HepG2 (cell line): Measurements from ENCODE around the gene FAM120C. TPM values are rescaled to one million over a fixed set of nuclear protein-coding genes. Genes with fewer than 3 reads are reported as not detected.

Source experiments
- ATAC-seq: fragments of 200-7000 bp; cut with Tn5 transposase; 3 replicates; pipeline ENCODE4 v1.9.1; 2020; ENCODE audit warnings: mild to moderate bottlenecking, moderate library complexity
- BruUV-seq: library from RNA; stranded (reverse); fragments of 400-500 nt; replicated peaks from 2 replicates; lab custom pipeline; 2021; lab: Mats Ljungman, UMichigan
- CTCF ChIA-PET: fragments of 300-600 bp; formaldehyde crosslinking; extraction: SDS; loops from one replicate; lab custom pipeline; 2021; ENCODE audit warnings: low total read pairs, inconsistent platforms, low intra/inter-chr PET ratio; lab: Yijun Ruan, JAX
- POLR2A ChIA-PET: fragments of 350-600 bp; sonication (Branson Sonifier 250); formaldehyde crosslinking; loops from one replicate; lab custom pipeline; 2020; ENCODE audit warnings: antibody characterized with exemption, inconsistent platforms; lab: Yijun Ruan, JAX
- DNase-seq: peaks from one replicate; pipeline ENCODE4 v3.0.0-alpha.2; 2015; ENCODE audit warnings: low spot score
- FAIRE-seq: peaks from 3 replicates; lab custom pipeline; 2011; peaks lifted over from hg19 to GRCh38; lab: Jason Lieb, UNC
- H2AFZ ChIP-seq: one replicate; pipeline ENCODE4 v1.6.1; 2011; ENCODE audit warnings: low read length, inconsistent platforms
- H3K27ac ChIP-seq: fragments of 300-600 bp; 3 replicates; pipeline ENCODE4 v1.8.0; 2011; ENCODE audit warnings: mixed run types, mild to moderate bottlenecking, mixed read lengths, low read length, inconsistent platforms; ENCODE audit not compliant: insufficient read depth; ENCODE audit errors: extremely low read length
- H3K27me3 ChIP-seq, 2 experiments: fragments of 200-600 bp in 1 of 2; 2 replicates in 1 of 2; 3 replicates in 1 of 2; pipeline versions ENCODE4 v1.6.0 to v1.8.0; 2011; ENCODE audit warnings: low read length in 2 of 2, mild to moderate bottlenecking in 2 of 2, moderate library complexity in 2 of 2, inconsistent platforms in 1 of 2; ENCODE audit not compliant: insufficient read depth in 2 of 2, control insufficient read depth in 1 of 2
- H3K36me3 ChIP-seq, 2 experiments: fragments of 200-600 bp in 1 of 2; replicated peaks in 1 of 2; 2 replicates in 1 of 2; 3 replicates in 1 of 2; pipeline versions ENCODE4 v1.5.1 to v1.8.0; 2011; ENCODE audit warnings: low read length in 2 of 2, inconsistent platforms in 1 of 2; ENCODE audit not compliant: insufficient read depth in 2 of 2, control insufficient read depth in 1 of 2
- H3K4me1 ChIP-seq: 2 replicates; pipeline ENCODE4 v1.5.1; 2012; ENCODE audit warnings: low read length, inconsistent platforms; ENCODE audit not compliant: insufficient read depth
- H3K4me2 ChIP-seq: 2 replicates; pipeline ENCODE4 v1.6.0; 2011; ENCODE audit warnings: low read depth, low read length, inconsistent platforms
- H3K4me3 ChIP-seq, 3 experiments: fragments of 200-600 bp in 1 of 3; sonication (generic), shearing (Covaris generic) in 1 of 3; replicated peaks in 1 of 3; 2 replicates each; pipeline ENCODE4 v1.5.1; 2011 to 2016; ENCODE audit warnings: low read length in 3 of 3, inconsistent platforms in 2 of 3, low read depth in 2 of 3, mild to moderate bottlenecking in 2 of 3, control low read depth in 1 of 3, mixed read lengths in 1 of 3; ENCODE audit not compliant: insufficient read depth in 1 of 3
- H3K79me2 ChIP-seq: one replicate; pipeline ENCODE4 v1.6.1; 2011; ENCODE audit warnings: low read length, inconsistent platforms; ENCODE audit not compliant: insufficient read depth
- H3K9ac ChIP-seq: 2 replicates; pipeline ENCODE4 v1.6.0; 2011; ENCODE audit warnings: mild to moderate bottlenecking, low read depth, low read length, inconsistent platforms; ENCODE audit not compliant: insufficient read depth
- H3K9me3 ChIP-seq: 2 replicates; pipeline ENCODE4 v1.5.1; 2012; ENCODE audit warnings: mild to moderate bottlenecking, low read length
- H4K20me1 ChIP-seq: 2 replicates; pipeline ENCODE4 v1.6.0; 2011; ENCODE audit warnings: inconsistent platforms, mild to moderate bottlenecking, low read length, moderate library complexity; ENCODE audit not compliant: insufficient read depth
- PPARG ChIP-seq: conservative IDR thresholded peaks from 2 replicates; pipeline ENCODE4 v1.6.1; 2016; ENCODE audit warnings: missing biosample characterization, missing genetic modification reagents
- ZNF121 ChIP-seq: sonication (generic); formaldehyde crosslinking; IDR thresholded peaks from 2 replicates; pipeline ENCODE4 v1.5.0; 2020; ENCODE audit warnings: mild to moderate bottlenecking, missing genetic modification reagents
- ZNF513 ChIP-seq: sonication (generic); formaldehyde crosslinking; conservative IDR thresholded peaks from 2 replicates; pipeline ENCODE4 v1.5.0; 2020; ENCODE audit warnings: missing genetic modification reagents
- ZNF770 ChIP-seq: sonication (generic); formaldehyde crosslinking; IDR thresholded peaks from 2 replicates; pipeline ENCODE4 v1.5.0; 2020; ENCODE audit warnings: mild to moderate bottlenecking, missing genetic modification reagents
- WGBS: methylation state at CpG from one replicate; pipeline ENCODE4 v1.1.6; 2017; ENCODE audit warnings: low lambda C conversion rate; 5-methylcytosine and 5-hydroxymethylcytosine counted together
- in situ Hi-C: cut with HindIII; loops from 2 replicates; pipeline ENCODE4 v1.10.0; 2017; ENCODE audit warnings: low pct_unique_long_range_greater_than_20kb; ENCODE audit not compliant: extremely low pct_ligation_motif_present
- intact Hi-C: fragments of 100-400 bp; cut with micrococcal nuclease; formaldehyde crosslinking; loops from one replicate; pipeline ENCODE4 v1.10.0; 2022; ENCODE audit not compliant: unreplicated experiment
- polyA plus RNA-seq, 8 experiments: library from polyadenylated mRNA; depleted of rRNA in 3 of 8; stranded (reverse) in 7 of 8; unstranded in 1 of 8; fragments of >200 nt; fragmentation: Illumina TruSeq in 4 of 8; extraction: Trizol in 4 of 8; gene quantifications; 2 replicates each; pipeline versions ENCODE4 v1.2.1 to v1.2.3, GENCODE V29; 2011 to 2016; ENCODE audit warnings: low read depth in 4 of 8, missing spikeins in 1 of 8, mixed read lengths in 1 of 8; ENCODE audit not compliant: insufficient read depth in 1 of 8
- total RNA-seq, 5 experiments: library from RNA; depleted of rRNA; stranded (reverse); fragments of >200 nt; fragmentation: Illumina TruSeq; extraction: Trizol; gene quantifications; 2 replicates each; pipeline ENCODE4 v1.2.3, GENCODE V29; 2016; ENCODE audit warnings: low read depth in 1 of 5
- TF ChIP-seq, protein P1 (sequence below): sonication (generic); formaldehyde crosslinking; IDR thresholded peaks from 2 replicates; pipeline ENCODE4 v1.4.0; 2020; ENCODE audit warnings: mild to moderate bottlenecking, missing genetic modification reagents, borderline replicate concordance

Gene FAM120C
- total and polyA plus RNA-seq, 2 of the 13 experiments (the other 11 are each of a cell fraction or from before 2014, with no cell fraction given): 4.6 to 7.4 TPM

- POLR2A ChIA-PET: interaction anchor here (0.8 kb wide), 1 partner anchor 126 kb away, joined by 3 read pairs; no protein-coding TSS in a partner anchor
- peaks cover 6% of the 10 kb centered on the region for H3K79me2 ChIP-seq
- H4K20me1 ChIP-seq: no peaks in the 10 kb centered on the region
- no peaks in the 10 kb centered on the region for H3K36me3 ChIP-seq
- no peak for DNase-seq
- H3K27me3 ChIP-seq: no peaks in the 10 kb centered on the region
- no peak overlapping the region for H3K9ac ChIP-seq
- H3K4me1 ChIP-seq: no peaks in the 10 kb centered on the region
- H3K4me2 ChIP-seq: no peak overlapping the region
- no peaks in the 10 kb centered on the region for H3K9me3 ChIP-seq
- no peak overlapping the region for H3K27ac ChIP-seq
- CTCF ChIA-PET: no interaction called here
- intact Hi-C loops: no loop called here
- in situ Hi-C loops: no loop called here
- BruUV-seq: no TSS peak
- no peak for ATAC-seq
- peak; percentile 21 for FAIRE-seq
- peak; percentile 69 for TF ChIP-seq ZNF121 (CRISPR knock-in tag)
- TF ChIP-seq ZNF770: peak; percentile 44; the same call in 1 of the 2 replicates
- TF ChIP-seq ZNF513 (CRISPR knock-in tag): no peak
- no peak overlapping the region for H2AFZ ChIP-seq
- H3K4me3 ChIP-seq: no peak overlapping the region
Measured at GRCh38 chrX:54171091-54171490, 12.0 kb downstream of the FAM120C start.

DNA sequence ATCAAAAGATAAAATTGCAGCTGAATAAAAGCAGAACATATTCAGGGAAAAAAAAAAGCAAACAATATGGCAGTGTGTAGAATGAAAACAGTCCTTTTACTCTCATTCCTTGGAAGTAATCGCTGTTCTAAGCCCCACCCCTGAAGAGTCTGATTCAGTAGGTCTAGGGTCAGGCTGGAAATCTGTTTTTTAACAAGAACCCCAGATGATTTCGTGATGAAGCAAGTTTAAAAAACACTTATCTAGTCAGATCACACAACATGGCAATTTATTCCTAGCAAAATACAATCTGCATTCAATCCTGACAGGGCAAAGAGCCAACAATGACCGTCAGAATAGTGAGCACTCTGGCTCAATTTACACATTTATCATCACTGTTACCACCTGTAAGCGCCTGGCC lies 16.1 kb downstream of the FAM120C start:
- no peak for FAIRE-seq
- in situ Hi-C loops: no loop called here
- POLR2A ChIA-PET: no interaction called here
- TF ChIP-seq, protein P1, sequence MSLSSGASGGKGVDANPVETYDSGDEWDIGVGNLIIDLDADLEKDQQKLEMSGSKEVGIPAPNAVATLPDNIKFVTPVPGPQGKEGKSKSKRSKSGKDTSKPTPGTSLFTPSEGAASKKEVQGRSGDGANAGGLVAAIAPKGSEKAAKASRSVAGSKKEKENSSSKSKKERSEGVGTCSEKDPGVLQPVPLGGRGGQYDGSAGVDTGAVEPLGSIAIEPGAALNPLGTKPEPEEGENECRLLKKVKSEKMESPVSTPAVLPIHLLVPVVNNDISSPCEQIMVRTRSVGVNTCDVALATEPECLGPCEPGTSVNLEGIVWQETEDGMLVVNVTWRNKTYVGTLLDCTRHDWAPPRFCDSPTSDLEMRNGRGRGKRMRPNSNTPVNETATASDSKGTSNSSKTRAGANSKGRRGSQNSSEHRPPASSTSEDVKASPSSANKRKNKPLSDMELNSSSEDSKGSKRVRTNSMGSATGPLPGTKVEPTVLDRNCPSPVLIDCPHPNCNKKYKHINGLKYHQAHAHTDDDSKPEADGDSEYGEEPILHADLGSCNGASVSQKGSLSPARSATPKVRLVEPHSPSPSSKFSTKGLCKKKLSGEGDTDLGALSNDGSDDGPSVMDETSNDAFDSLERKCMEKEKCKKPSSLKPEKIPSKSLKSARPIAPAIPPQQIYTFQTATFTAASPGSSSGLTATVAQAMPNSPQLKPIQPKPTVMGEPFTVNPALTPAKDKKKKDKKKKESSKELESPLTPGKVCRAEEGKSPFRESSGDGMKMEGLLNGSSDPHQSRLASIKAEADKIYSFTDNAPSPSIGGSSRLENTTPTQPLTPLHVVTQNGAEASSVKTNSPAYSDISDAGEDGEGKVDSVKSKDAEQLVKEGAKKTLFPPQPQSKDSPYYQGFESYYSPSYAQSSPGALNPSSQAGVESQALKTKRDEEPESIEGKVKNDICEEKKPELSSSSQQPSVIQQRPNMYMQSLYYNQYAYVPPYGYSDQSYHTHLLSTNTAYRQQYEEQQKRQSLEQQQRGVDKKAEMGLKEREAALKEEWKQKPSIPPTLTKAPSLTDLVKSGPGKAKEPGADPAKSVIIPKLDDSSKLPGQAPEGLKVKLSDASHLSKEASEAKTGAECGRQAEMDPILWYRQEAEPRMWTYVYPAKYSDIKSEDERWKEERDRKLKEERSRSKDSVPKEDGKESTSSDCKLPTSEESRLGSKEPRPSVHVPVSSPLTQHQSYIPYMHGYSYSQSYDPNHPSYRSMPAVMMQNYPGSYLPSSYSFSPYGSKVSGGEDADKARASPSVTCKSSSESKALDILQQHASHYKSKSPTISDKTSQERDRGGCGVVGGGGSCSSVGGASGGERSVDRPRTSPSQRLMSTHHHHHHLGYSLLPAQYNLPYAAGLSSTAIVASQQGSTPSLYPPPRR (CRISPR knock-in tag): no peak
- TF ChIP-seq PPARG (CRISPR knock-in tag): no peak

More for the DNA sequence above, 16.1 kb downstream of the FAM120C start:
- DNase-seq (no peak), ATAC-seq (no peak)
- no TSS peak for BruUV-seq
- H3K27me3 ChIP-seq: no peaks in the 10 kb centered on the region
- H3K36me3 ChIP-seq: no peaks in the 10 kb centered on the region
- CTCF ChIA-PET: no interaction called here
- no peaks in the 10 kb centered on the region for H3K79me2 ChIP-seq
- H3K9ac ChIP-seq: no peak overlapping the region
- no peak overlapping the region for H3K4me3 ChIP-seq
- H3K27ac ChIP-seq: no peak overlapping the region
- H3K9me3 ChIP-seq: no peaks in the 10 kb centered on the region
- no peaks in the 10 kb centered on the region for H4K20me1 ChIP-seq
- no peak overlapping the region for H3K4me2 ChIP-seq
- WGBS: 75% methylated on average over 4 of the region's 4 CpGs
- H3K4me1 ChIP-seq: no peaks in the 10 kb centered on the region
- no peak overlapping the region for H2AFZ ChIP-seq
- intact Hi-C loops: no loop called here
